Activated naive CD8-positive, alpha-beta T cell treated with anti-CD3 and anti-CD28 coated beads, Interleukin-2, amount 10 ng/mL, durations not matched to agents 7 days and 5 days (primary cell): ENCODE data around the gene SLC39A13. TPM values are rescaled to one million over a fixed set of nuclear protein-coding genes. Genes with fewer than 3 reads are reported as not detected.

Source experiments
- ATAC-seq: fragments of 150-1000 bp; cut with Tn5 transposase; one replicate; pipeline ENCODE4 v1.10.0; 2021; ENCODE audit warnings: low read depth, moderate library complexity
- POLR2A ChIA-PET: fragments of 350-600 bp; sonication (Branson Sonifier 250); formaldehyde crosslinking; loops from one replicate; lab custom pipeline; 2021; ENCODE audit warnings: antibody characterized with exemption; lab: Charles Lee
- DNase-seq: peaks from one replicate; pipeline ENCODE4 v3.0.0; 2021
- H3K27ac Mint-ChIP-seq: one replicate; pipeline ENCODE4 v1.8.0; 2022; ENCODE audit warnings: mild to moderate bottlenecking, mixed read lengths
- H3K27me3 Mint-ChIP-seq: one replicate; pipeline ENCODE4 v1.8.0; 2022; ENCODE audit warnings: mild to moderate bottlenecking, moderate library complexity, mixed read lengths
- H3K36me3 Mint-ChIP-seq: one replicate; pipeline ENCODE4 v1.8.0; 2021; ENCODE audit warnings: mild to moderate bottlenecking, mixed read lengths
- H3K4me1 Mint-ChIP-seq: one replicate; pipeline ENCODE4 v1.8.0; 2021; ENCODE audit warnings: mixed read lengths
- H3K4me3 Mint-ChIP-seq: one replicate; pipeline ENCODE4 v1.8.0; 2022; ENCODE audit warnings: mild to moderate bottlenecking, moderate library complexity, mixed read lengths
- H3K9me3 Mint-ChIP-seq: one replicate; pipeline ENCODE4 v1.8.0; 2021; ENCODE audit warnings: mixed read lengths
- total RNA-seq, 2 experiments: library from RNA; stranded (reverse); gene quantifications; one replicate each; pipeline ENCODE4 v1.2.3, GENCODE V29; 2021

SLC39A13 gene
- total RNA-seq, result 10 to 100 TPM; 33.1 to 38.2 TPM

GRCh38 chr11:47407746-47408590, at the start of gene SLC39A13:
SLC39A13 (plus strand) TSS chr11:47408590; CDS start chr11:47410095, 1,505 bp downstream.
- ATAC-seq (peak; percentile 80), DNase-seq (peak; percentile 98)
- Mint-ChIP-seq H3K27me3 (no peaks in the 10 kb centered on the region), H3K27ac (peak within 1 kb of the TSS; percentile 96), H3K9me3 (no peaks in the 10 kb centered on the region), H3K36me3 (no peaks in the 10 kb centered on the region), H3K4me1 (peaks cover 12% of the 10 kb centered on the region), H3K4me3 (peak within 1 kb of the TSS; percentile 97)
- POLR2A ChIA-PET, result interaction anchor here (0.6 to 1.6 kb wide), 7 partner anchors 8 to 193 kb away, joined by 3 to 6 read pairs (median 5); partner anchors contain the start of gene DDB2

GRCh38 chr11:47358731-47359051, 49.7 kb upstream of the SLC39A13 start:
- peaks cover 10% of the 10 kb centered on the region for H3K4me1 Mint-ChIP-seq
- DNase-seq (no peak), ATAC-seq (no peak)
- peak overlapping the region; percentile 69 for H3K27ac Mint-ChIP-seq
- POLR2A ChIA-PET, result no interaction called here
- H3K27me3 Mint-ChIP-seq, result no peaks in the 10 kb centered on the region
- H3K36me3 Mint-ChIP-seq, result no peaks in the 10 kb centered on the region
- no peak overlapping the region for H3K4me3 Mint-ChIP-seq
- H3K9me3 Mint-ChIP-seq, result no peaks in the 10 kb centered on the region

GRCh38 chr11:47359162-47359561, 49.2 kb upstream of the SLC39A13 start:
- POLR2A ChIA-PET, result interaction anchor here (0.8 kb wide), 1 partner anchor 67 kb away, joined by 3 read pairs; no protein-coding TSS in a partner anchor
- no peak for ATAC-seq
- Mint-ChIP-seq H3K36me3 (no peaks in the 10 kb centered on the region), H3K27me3 (no peaks in the 10 kb centered on the region), H3K27ac (peak overlapping the region; percentile 69), H3K4me3 (peak overlapping the region; percentile 1), H3K9me3 (no peaks in the 10 kb centered on the region), H3K4me1 (peaks cover 10% of the 10 kb centered on the region)
- DNase-seq, result no peak

GRCh38 chr11:47359586-47359985, 48.8 kb upstream of the SLC39A13 start:
- DNase-seq (no peak), ATAC-seq (peak; percentile 64)
- Mint-ChIP-seq H3K4me3 (peak overlapping the region; percentile 1), H3K27me3 (no peaks in the 10 kb centered on the region), H3K4me1 (peaks cover 10% of the 10 kb centered on the region), H3K27ac (peak overlapping the region; percentile 69), H3K9me3 (no peaks in the 10 kb centered on the region), H3K36me3 (no peaks in the 10 kb centered on the region)
- POLR2A ChIA-PET, result interaction anchor here (0.8 kb wide), 1 partner anchor 66 kb away, joined by 3 read pairs; no protein-coding TSS in a partner anchor

- POLR2A ChIA-PET, result no interaction called here
- H3K27ac Mint-ChIP-seq, result no peak overlapping the region
These were observed 48.0 kb upstream of the SLC39A13 start for GRCh38 chr11:47360341-47360740.

GRCh38 chr11:47361419-47361818, 47.0 kb upstream of the SLC39A13 start:
- no peak overlapping the region for H3K4me3 Mint-ChIP-seq
- no peaks in the 10 kb centered on the region for H3K9me3 Mint-ChIP-seq
- DNase-seq (no peak), ATAC-seq (no peak)
- no peak overlapping the region for H3K27ac Mint-ChIP-seq
- peaks cover 4% of the 10 kb centered on the region for H3K27me3 Mint-ChIP-seq
- H3K4me1 Mint-ChIP-seq, result peaks cover 10% of the 10 kb centered on the region
- POLR2A ChIA-PET, result no interaction called here
- H3K36me3 Mint-ChIP-seq, result no peaks in the 10 kb centered on the region

More at GRCh38 chr11:47360341-47360740, 48.0 kb upstream of the SLC39A13 start:
- no peaks in the 10 kb centered on the region for H3K27me3 Mint-ChIP-seq
- DNase-seq (no peak), ATAC-seq (no peak)
- H3K4me3 Mint-ChIP-seq, result no peak overlapping the region
- no peaks in the 10 kb centered on the region for H3K36me3 Mint-ChIP-seq
- H3K9me3 Mint-ChIP-seq, result no peaks in the 10 kb centered on the region
- H3K4me1 Mint-ChIP-seq, result peaks cover 10% of the 10 kb centered on the region

- ATAC-seq (no peak), DNase-seq (no peak)
- Mint-ChIP-seq H3K36me3 (no peaks in the 10 kb centered on the region), H3K4me1 (peaks cover 5% of the 10 kb centered on the region), H3K27ac (no peak overlapping the region), H3K27me3 (peaks cover 14% of the 10 kb centered on the region), H3K4me3 (no peak overlapping the region), H3K9me3 (no peaks in the 10 kb centered on the region)
- POLR2A ChIA-PET, result no interaction called here
These were observed 42.3 kb upstream of the SLC39A13 start for GRCh38 chr11:47366020-47366490.

- POLR2A ChIA-PET, result no interaction called here
- Mint-ChIP-seq H3K27me3 (peaks cover 14% of the 10 kb centered on the region), H3K4me3 (no peak overlapping the region), H3K36me3 (no peaks in the 10 kb centered on the region), H3K27ac (no peak overlapping the region), H3K4me1 (peaks cover 5% of the 10 kb centered on the region), H3K9me3 (no peaks in the 10 kb centered on the region)
- ATAC-seq (no peak), DNase-seq (no peak)
These were observed 38.7 kb upstream of the SLC39A13 start for GRCh38 chr11:47369676-47370075.

GRCh38 chr11:47372422-47372821, 36.0 kb upstream of the SLC39A13 start:
- H3K27ac Mint-ChIP-seq, result no peak overlapping the region
- ATAC-seq, result no peak
- H3K27me3 Mint-ChIP-seq, result peaks cover 6% of the 10 kb centered on the region

GRCh38 chr11:47373876-47374719, 34.3 kb upstream of the SLC39A13 start:
- Mint-ChIP-seq H3K36me3 (no peaks in the 10 kb centered on the region), H3K4me1 (peaks cover 7% of the 10 kb centered on the region), H3K27ac (no peak overlapping the region), H3K9me3 (no peaks in the 10 kb centered on the region), H3K4me3 (no peak overlapping the region), H3K27me3 (peaks cover 6% of the 10 kb centered on the region)
- POLR2A ChIA-PET, result interaction anchor here (0.6 to 1.6 kb wide), 5 partner anchors 33 to 294 kb away, joined by 3 to 7 read pairs (median 4); no protein-coding TSS in a partner anchor
- ATAC-seq, result peak; percentile 88
- peak; percentile 90 for DNase-seq

More at GRCh38 chr11:47372422-47372821, 36.0 kb upstream of the SLC39A13 start:
- Mint-ChIP-seq H3K36me3 (no peaks in the 10 kb centered on the region), H3K4me1 (peaks cover 5% of the 10 kb centered on the region), H3K4me3 (no peak overlapping the region), H3K9me3 (no peaks in the 10 kb centered on the region)
- POLR2A ChIA-PET, result interaction anchor here (1.6 kb wide), 1 partner anchor 35 kb away, joined by 3 read pairs; no protein-coding TSS in a partner anchor
- DNase-seq, result no peak

GRCh38 chr11:47374720-47375019, 33.7 kb upstream of the SLC39A13 start:
- no peak for DNase-seq
- H3K27me3 Mint-ChIP-seq, result peaks cover under 1% of the 10 kb centered on the region
- H3K4me1 Mint-ChIP-seq, result peaks cover 4% of the 10 kb centered on the region
- H3K4me3 Mint-ChIP-seq, result no peak overlapping the region
- no peak overlapping the region for H3K27ac Mint-ChIP-seq
- no peaks in the 10 kb centered on the region for H3K36me3 Mint-ChIP-seq
- ATAC-seq, result no peak
- H3K9me3 Mint-ChIP-seq, result no peaks in the 10 kb centered on the region
- POLR2A ChIA-PET, result interaction anchor here (0.6 to 1.1 kb wide), 3 partner anchors 32 to 294 kb away, joined by 3 to 7 read pairs (median 6); no protein-coding TSS in a partner anchor

- POLR2A ChIA-PET, result no interaction called here
- Mint-ChIP-seq H3K27ac (no peak overlapping the region), H3K27me3 (no peaks in the 10 kb centered on the region), H3K4me3 (no peak overlapping the region), H3K9me3 (no peaks in the 10 kb centered on the region), H3K36me3 (no peaks in the 10 kb centered on the region), H3K4me1 (peaks cover 2% of the 10 kb centered on the region)
- ATAC-seq (no peak), DNase-seq (no peak)
These were observed 33.4 kb upstream of the SLC39A13 start for GRCh38 chr11:47375020-47375419.

- H3K4me3 Mint-ChIP-seq, result no peak overlapping the region
- POLR2A ChIA-PET, result no interaction called here
These were observed 32.8 kb upstream of the SLC39A13 start for GRCh38 chr11:47375546-47376085.

More at GRCh38 chr11:47375546-47376085, 32.8 kb upstream of the SLC39A13 start:
- Mint-ChIP-seq H3K27me3 (peaks cover 2% of the 10 kb centered on the region), H3K36me3 (no peaks in the 10 kb centered on the region), H3K4me1 (peaks cover 2% of the 10 kb centered on the region), H3K9me3 (no peaks in the 10 kb centered on the region), H3K27ac (no peak overlapping the region)
- DNase-seq (no peak), ATAC-seq (no peak)
